Measurements from ENCODE around the gene APLN.

The APLN gene

GRCh38 chrX:129696463-129697155 is 41.9 kb upstream of the APLN start:
- H3K4me3 ChIP-seq (replicated peaks; ENCODE audit: low read depth, low read length) = no peak overlapping the region
- no peak for DNase-seq (ENCODE audit: low read depth)
- TF ChIP-seq, protein P1, sequence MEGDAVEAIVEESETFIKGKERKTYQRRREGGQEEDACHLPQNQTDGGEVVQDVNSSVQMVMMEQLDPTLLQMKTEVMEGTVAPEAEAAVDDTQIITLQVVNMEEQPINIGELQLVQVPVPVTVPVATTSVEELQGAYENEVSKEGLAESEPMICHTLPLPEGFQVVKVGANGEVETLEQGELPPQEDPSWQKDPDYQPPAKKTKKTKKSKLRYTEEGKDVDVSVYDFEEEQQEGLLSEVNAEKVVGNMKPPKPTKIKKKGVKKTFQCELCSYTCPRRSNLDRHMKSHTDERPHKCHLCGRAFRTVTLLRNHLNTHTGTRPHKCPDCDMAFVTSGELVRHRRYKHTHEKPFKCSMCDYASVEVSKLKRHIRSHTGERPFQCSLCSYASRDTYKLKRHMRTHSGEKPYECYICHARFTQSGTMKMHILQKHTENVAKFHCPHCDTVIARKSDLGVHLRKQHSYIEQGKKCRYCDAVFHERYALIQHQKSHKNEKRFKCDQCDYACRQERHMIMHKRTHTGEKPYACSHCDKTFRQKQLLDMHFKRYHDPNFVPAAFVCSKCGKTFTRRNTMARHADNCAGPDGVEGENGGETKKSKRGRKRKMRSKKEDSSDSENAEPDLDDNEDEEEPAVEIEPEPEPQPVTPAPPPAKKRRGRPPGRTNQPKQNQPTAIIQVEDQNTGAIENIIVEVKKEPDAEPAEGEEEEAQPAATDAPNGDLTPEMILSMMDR (IDR thresholded peaks at IDR 0.05; ENCODE audit: low read length, missing control alignments) = no peak

DNA sequence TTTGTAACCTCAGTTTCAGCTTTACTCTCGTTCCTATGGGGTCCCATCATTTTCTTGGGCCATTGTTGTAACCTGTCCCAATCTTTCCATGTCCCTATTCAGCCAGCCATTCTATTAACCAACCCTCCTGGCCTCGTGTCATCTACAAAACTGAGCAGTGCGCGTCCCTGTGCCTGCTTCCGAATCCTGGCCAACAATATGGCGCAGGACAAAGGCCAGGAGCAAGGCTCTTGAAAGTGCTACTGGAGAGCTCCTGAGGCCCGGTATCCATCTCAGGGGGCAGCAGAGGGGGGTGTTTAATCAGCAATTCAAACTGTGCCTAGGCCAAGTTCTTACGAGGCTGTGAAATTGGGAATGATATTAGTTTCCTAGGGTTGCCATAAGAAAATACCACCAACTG is 41.2 kb upstream of the APLN start:
- DNase-seq (ENCODE audit: low read depth) = no peak
- TF ChIP-seq, protein P1 (IDR thresholded peaks at IDR 0.05; ENCODE audit: low read length, missing control alignments) = no peak
- H3K4me3 ChIP-seq (replicated peaks; ENCODE audit: low read depth, low read length) = no peak overlapping the region

DNA sequence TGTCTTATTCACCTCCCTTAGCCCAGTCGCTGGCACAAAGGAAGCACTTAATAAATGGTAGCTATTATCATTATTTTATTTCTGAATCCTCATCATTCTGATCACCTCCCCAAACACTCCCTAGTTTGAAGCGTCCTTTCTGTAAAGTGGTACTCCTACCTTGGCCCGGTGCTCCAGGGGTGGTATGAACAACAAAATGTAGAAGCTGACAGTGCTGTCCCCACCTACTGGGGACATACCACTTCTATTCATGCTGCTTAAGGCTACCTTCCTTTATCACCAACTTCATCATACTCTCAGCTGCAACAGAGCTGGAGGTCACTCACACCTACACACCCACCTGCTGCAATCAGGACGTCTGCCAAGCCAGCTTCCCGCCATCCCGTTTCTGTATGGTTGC is 40.8 kb upstream of the APLN start:
- DNase-seq (ENCODE audit: low read depth) = no peak
- H3K4me3 ChIP-seq (replicated peaks; ENCODE audit: low read depth, low read length) = no peak overlapping the region
- TF ChIP-seq, protein P1 (IDR thresholded peaks at IDR 0.05; ENCODE audit: low read length, missing control alignments) = no peak

DNA sequence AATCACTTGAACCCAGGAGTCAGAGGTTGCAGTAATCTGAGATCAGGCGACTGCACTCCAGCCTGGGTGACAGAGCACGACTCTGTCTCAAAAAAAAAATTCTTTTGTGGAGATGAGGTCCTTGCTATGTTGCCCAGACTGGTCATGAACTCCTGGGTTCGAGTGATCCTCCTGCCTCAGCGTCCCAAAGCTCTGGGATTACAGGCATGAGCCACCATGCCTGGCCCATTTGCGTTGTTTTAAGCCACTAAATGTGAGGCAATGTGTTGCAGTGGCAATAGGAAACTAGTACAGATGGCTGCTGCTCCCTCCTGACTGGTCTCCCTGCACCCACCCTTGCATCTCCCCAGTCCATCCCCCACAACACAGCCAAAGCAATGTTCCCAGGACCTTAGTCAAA is 40.0 kb upstream of the APLN start:
- DNase-seq (ENCODE audit: low read depth) = no peak
- no peak overlapping the region for H3K4me3 ChIP-seq (replicated peaks; ENCODE audit: low read depth, low read length)
- TF ChIP-seq, protein P1 (IDR thresholded peaks at IDR 0.05; ENCODE audit: low read length, missing control alignments) = no peak

DNA sequence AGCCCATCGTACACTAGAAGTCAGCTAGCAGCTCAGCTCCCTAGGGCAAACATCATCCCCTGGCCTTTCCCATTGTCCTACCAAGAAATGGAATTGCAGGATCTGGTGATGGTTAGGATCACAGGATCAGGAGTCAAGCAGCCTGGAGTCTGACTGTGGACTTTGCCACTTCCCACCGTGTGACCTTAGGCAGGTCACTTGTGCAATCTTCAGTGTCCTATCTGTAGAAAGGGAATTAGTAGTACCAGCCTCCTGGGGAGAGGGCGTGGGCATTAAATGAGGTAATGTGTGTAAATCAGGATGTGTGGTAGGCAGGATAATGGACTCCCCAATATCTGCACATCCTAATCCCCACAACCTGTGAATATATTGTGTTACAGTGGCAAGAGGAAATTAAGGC is 38.6 kb upstream of the APLN start:
- TF ChIP-seq, protein P1 (IDR thresholded peaks at IDR 0.05; ENCODE audit: low read length, missing control alignments) = no peak
- H3K4me3 ChIP-seq (replicated peaks; ENCODE audit: low read depth, low read length) = no peak overlapping the region
- DNase-seq (ENCODE audit: low read depth) = no peak

DNA sequence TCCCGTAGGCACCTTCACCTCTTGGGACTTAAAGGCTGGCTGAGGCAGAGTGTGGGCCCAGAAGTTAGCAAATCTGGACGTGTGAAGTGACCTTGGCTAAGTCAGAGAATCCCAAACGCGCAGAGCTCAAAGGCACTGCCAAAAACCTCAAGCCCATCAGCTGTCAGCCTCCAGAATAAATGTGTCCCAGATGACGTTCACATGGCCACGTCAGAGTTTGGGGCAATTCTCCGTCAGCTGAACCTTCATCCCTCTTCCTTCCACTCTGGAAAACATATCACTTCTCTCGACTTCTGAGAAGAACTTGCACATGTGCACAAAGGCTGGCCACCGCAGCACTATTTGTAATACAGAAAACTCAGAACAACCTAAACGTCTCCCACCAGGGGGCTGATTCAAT is 35.7 kb upstream of the APLN start:
- DNase-seq (ENCODE audit: low read depth) = peak; percentile 55
- TF ChIP-seq, protein P1 (IDR thresholded peaks at IDR 0.05; ENCODE audit: low read length, missing control alignments) = no peak
- H3K4me3 ChIP-seq (replicated peaks; ENCODE audit: low read depth, low read length) = no peak overlapping the region

DNA sequence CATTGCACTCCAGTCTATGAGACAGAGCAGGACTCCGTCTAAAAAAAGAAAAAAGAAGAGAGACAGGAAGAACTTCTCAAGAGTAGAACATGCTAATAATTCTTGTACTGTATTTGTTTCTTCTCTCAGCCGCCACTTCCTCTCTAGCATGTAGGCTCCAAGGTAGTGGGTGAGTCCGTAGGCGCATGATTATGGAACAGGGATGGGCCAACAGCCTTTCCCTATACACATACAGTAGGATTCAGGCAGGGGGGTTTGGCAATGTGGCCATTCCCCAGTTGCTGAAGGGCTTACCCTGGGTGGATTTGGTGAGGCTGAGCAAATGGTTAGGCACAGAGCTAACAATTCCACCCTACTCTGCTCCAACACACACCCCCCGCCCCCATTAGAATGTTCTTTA is 35.0 kb upstream of the APLN start:
- no peak for DNase-seq (ENCODE audit: low read depth)
- TF ChIP-seq, protein P1 (IDR thresholded peaks at IDR 0.05; ENCODE audit: low read length, missing control alignments) = no peak
- H3K4me3 ChIP-seq (replicated peaks; ENCODE audit: low read depth, low read length) = no peak overlapping the region

Measured in fibroblast of pulmonary artery (primary cell).